HCT116 (cell line): ENCODE data around the gene PDE4D. TPM values are rescaled to one million over a fixed set of nuclear protein-coding genes. Genes with fewer than 3 reads are reported as not detected.

Experiments
- ATAC-seq: fragments of 200-7000 bp; cut with Tn5 transposase; 2 replicates; pipeline ENCODE4 v1.9.1; 2020; ENCODE audit warnings: mild to moderate bottlenecking, moderate library complexity
- BruUV-seq: library from RNA; stranded (reverse); fragments of 400-500 nt; replicated peaks from 2 replicates; lab custom pipeline; 2021; lab: Mats Ljungman, UMichigan
- CTCF ChIA-PET: fragments of 300-600 bp; sonication (Branson Sonifier 250); formaldehyde crosslinking; loops from one replicate; lab custom pipeline; 2021; ENCODE audit warnings: antibody characterized with exemption; lab: Charles Lee
- POLR2A ChIA-PET: fragments of 300-600, 350-600 bp; sonication (Branson Sonifier 250); formaldehyde crosslinking; loops from one replicate; lab custom pipeline; 2021; ENCODE audit warnings: antibody characterized with exemption; lab: Charles Lee
- RAD21 ChIA-PET, 2 experiments: fragments of 300-600 bp; sonication (Branson Sonifier 250); formaldehyde crosslinking; loops; one replicate each; lab custom pipeline; 2023; ENCODE audit warnings: low total read pairs in 2 of 2; ENCODE audit not compliant: uncharacterized antibody in 2 of 2, unreplicated experiment in 2 of 2, low non-redundant PET in 1 of 2; lab: Charles Lee
- DNase-seq: peaks from one replicate; pipeline ENCODE4 v3.0.0-alpha.2; 2010; ENCODE audit warnings: low read depth, low spot score
- H2AFZ ChIP-seq: fragments of 200-600 bp; shearing (Covaris generic), sonication (generic); 2 replicates; pipeline ENCODE4 v1.6.1; 2017; ENCODE audit warnings: low read depth, mixed run types, mixed read lengths, antibody characterized with exemption, low read length; ENCODE audit not compliant: poor library complexity, severe bottlenecking
- H3K27ac ChIP-seq: 2 replicates; pipeline ENCODE4 v1.5.1; 2012; ENCODE audit warnings: low read depth, low read length
- H3K27me3 ChIP-seq: fragments of 200-600 bp; sonication (generic); 2 replicates; pipeline ENCODE4 v1.6.1; 2016; ENCODE audit warnings: mixed run types, low read length, mixed read lengths; ENCODE audit not compliant: insufficient read depth
- H3K36me3 ChIP-seq, 2 experiments: fragments of 200-500 bp in 1 of 2; fragments of 200-600 bp in 1 of 2; sonication (Bioruptor generic) in 1 of 2; sonication (generic) in 1 of 2; 2 replicates each; pipeline versions ENCODE4 v1.5.1 to v1.6.1; 2014 to 2016; ENCODE audit warnings: low read length in 2 of 2, inconsistent platforms in 1 of 2, mixed read lengths in 1 of 2, mixed run types in 1 of 2; ENCODE audit not compliant: insufficient read depth in 2 of 2, control insufficient read depth in 1 of 2
- H3K4me1 ChIP-seq, 2 experiments: fragments of 200-600 bp in 1 of 2; sonication (generic) in 1 of 2; 2 replicates each; pipeline versions ENCODE4 v1.5.1 to v1.6.1; 2012 to 2017; ENCODE audit warnings: low read length in 2 of 2, inconsistent platforms in 1 of 2, mild to moderate bottlenecking in 1 of 2, mixed read lengths in 1 of 2, mixed run types in 1 of 2, moderate library complexity in 1 of 2; ENCODE audit not compliant: insufficient read depth in 2 of 2, control insufficient read depth in 1 of 2
- H3K4me2 ChIP-seq: fragments of 200-600 bp; sonication (generic); 2 replicates; pipeline ENCODE4 v1.6.1; 2017; ENCODE audit warnings: mixed run types, low read length, mixed read lengths
- H3K4me3 ChIP-seq, 2 experiments: fragments of 200-600 bp in 1 of 2; sonication (generic) in 1 of 2; replicated peaks in 1 of 2; 2 replicates each; pipeline ENCODE4 v1.5.1; 2011 to 2016; ENCODE audit warnings: low read length in 2 of 2, control low read depth in 1 of 2, low read depth in 1 of 2, mild to moderate bottlenecking in 1 of 2, mixed read lengths in 1 of 2, mixed run types in 1 of 2
- H3K79me2 ChIP-seq: fragments of 200-600 bp; sonication (generic); 2 replicates; pipeline ENCODE4 v1.6.1; 2017; ENCODE audit warnings: mild to moderate bottlenecking, mixed run types, low read length, moderate library complexity, mixed read lengths; ENCODE audit not compliant: insufficient read depth
- H3K9ac ChIP-seq: fragments of 200-600 bp; sonication (generic); 2 replicates; pipeline ENCODE4 v1.6.1; 2016; ENCODE audit warnings: low read length, mixed read lengths
- H3K9me2 ChIP-seq: fragments of 200-600 bp; sonication (generic), shearing (Covaris generic); 2 replicates; pipeline ENCODE4 v1.6.1; 2017; ENCODE audit warnings: mixed run types, mild to moderate bottlenecking, moderate library complexity; ENCODE audit not compliant: insufficient read depth
- H3K9me3 ChIP-seq, 2 experiments: fragments of 200-500 bp in 1 of 2; fragments of 200-600 bp in 1 of 2; sonication (Bioruptor generic) in 1 of 2; sonication (generic) in 1 of 2; 2 replicates each; pipeline ENCODE4 v1.6.1; 2014 to 2017; ENCODE audit warnings: low read length in 2 of 2, mixed read lengths in 2 of 2, inconsistent platforms in 1 of 2, low read depth in 1 of 2, mild to moderate bottlenecking in 1 of 2, mixed run types in 1 of 2, moderate library complexity in 1 of 2; ENCODE audit not compliant: control insufficient read depth in 1 of 2, insufficient read depth in 1 of 2
- H4K20me1 ChIP-seq: fragments of 200-600 bp; sonication (generic), shearing (Covaris generic); 2 replicates; pipeline ENCODE4 v1.6.1; 2017; ENCODE audit warnings: mixed run types, mild to moderate bottlenecking, moderate library complexity; ENCODE audit not compliant: insufficient read depth
- CBX3 ChIP-seq: IDR thresholded peaks from 2 replicates; pipeline ENCODE4 v1.6.1; 2012; ENCODE audit warnings: low read depth
- CEBPB ChIP-seq: IDR thresholded peaks from 2 replicates; pipeline ENCODE4 v1.6.1; 2012; ENCODE audit warnings: low read depth
- ELF1 ChIP-seq: IDR thresholded peaks from 2 replicates; pipeline ENCODE4 v1.6.1; 2012; ENCODE audit warnings: low read depth, borderline replicate concordance
- JUND ChIP-seq: IDR thresholded peaks from 2 replicates; pipeline ENCODE4 v1.6.1; 2012
- POLR2A ChIP-seq: IDR thresholded peaks from 2 replicates; pipeline ENCODE4 v1.7.0; 2011; ENCODE audit warnings: borderline replicate concordance; ENCODE audit not compliant: insufficient read depth, insufficient read length; ENCODE audit errors: extremely low read depth
- SIN3A ChIP-seq: IDR thresholded peaks from 2 replicates; pipeline ENCODE4 v1.6.1; 2012; ENCODE audit warnings: low read depth
- SRF ChIP-seq: IDR thresholded peaks from 2 replicates; pipeline ENCODE4 v1.6.1; 2012; ENCODE audit warnings: low read depth
- TCF7L2 ChIP-seq: IDR thresholded peaks from 2 replicates; pipeline ENCODE4 v1.7.0; 2011; ENCODE audit warnings: borderline replicate concordance, inconsistent platforms; ENCODE audit not compliant: insufficient read depth, insufficient read length; ENCODE audit errors: extremely low read depth
- YY1 ChIP-seq: IDR thresholded peaks from 2 replicates; pipeline ENCODE4 v1.6.1; 2011; ENCODE audit warnings: low read length, low read depth, moderate library complexity, mild to moderate bottlenecking; ENCODE audit not compliant: insufficient replicate concordance; ENCODE audit errors: extremely low read depth
- ZFX ChIP-seq: fragments of 450-650 bp; IDR thresholded peaks from 2 replicates; pipeline ENCODE4 v1.6.1; 2017
- intact Hi-C: fragments of 100-400 bp; cut with micrococcal nuclease; formaldehyde crosslinking; loops from 2 replicates; pipeline ENCODE4 v1.10.0; 2022
- total RNA-seq: library from RNA; stranded (reverse); gene quantifications from one replicate; pipeline ENCODE4 v1.2.1, GENCODE V29; 2021; ENCODE audit not compliant: unreplicated experiment
- TF ChIP-seq, protein P1 (sequence below): IDR thresholded peaks from 2 replicates; pipeline ENCODE4 v1.6.1; 2012
- TF ChIP-seq, protein P2 (sequence below): IDR thresholded peaks from 2 replicates; pipeline ENCODE4 v1.6.1; 2012
- TF ChIP-seq, protein P3 (sequence below): IDR thresholded peaks from 2 replicates; pipeline ENCODE4 v1.6.1; 2012; ENCODE audit warnings: low read depth
- TF ChIP-seq, protein P4 (sequence below), 3 experiments: fragments of 200-600 bp in 1 of 3; sonication (generic) in 1 of 3; IDR thresholded peaks in 2 of 3; conservative IDR thresholded peaks in 1 of 3; 2 replicates each; pipeline ENCODE4 v1.5.1; 2012 to 2017; ENCODE audit warnings: low read depth in 2 of 3, low read length in 2 of 3, antibody characterized with exemption in 1 of 3, borderline replicate concordance in 1 of 3, control low read depth in 1 of 3, mild to moderate bottlenecking in 1 of 3, mixed read lengths in 1 of 3, mixed run types in 1 of 3, moderate library complexity in 1 of 3; ENCODE audit not compliant: insufficient read depth in 1 of 3

PDE4D gene
- total RNA-seq, 1 experiment from 2014 or later = 1.1 TPM

DNA sequence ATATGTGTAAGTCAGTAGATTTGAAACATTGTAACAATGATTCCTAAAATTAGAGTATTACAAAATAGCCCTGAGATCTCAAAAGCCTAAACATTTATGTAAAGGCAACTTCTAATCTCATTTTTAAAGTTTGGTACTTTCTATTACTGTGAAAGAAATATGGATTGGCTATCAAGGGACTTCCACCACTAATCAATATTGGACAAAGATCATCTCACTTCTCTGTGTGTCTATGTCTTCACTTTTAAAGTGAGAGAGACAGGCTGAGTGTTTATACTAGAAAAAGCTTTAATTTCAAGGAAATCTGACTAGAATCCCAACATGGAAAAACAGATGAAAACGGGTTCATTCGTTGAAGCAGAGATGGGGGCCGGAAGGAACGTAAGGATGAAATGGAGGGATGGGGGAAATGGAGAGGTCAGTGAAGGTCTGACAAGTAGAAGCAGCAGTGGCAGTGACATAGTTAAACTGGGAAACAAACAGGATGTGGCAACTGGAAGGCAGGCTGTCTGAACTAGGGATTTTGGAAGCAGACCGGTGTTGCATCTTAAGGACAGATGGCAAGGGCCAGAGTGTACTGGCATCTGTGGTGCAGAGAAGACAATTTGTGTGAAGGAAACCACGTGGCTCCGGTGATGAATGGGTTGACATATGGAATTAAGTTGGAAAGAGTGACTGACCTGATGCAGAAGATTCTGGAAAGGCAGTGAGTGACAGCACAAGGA lies 60.8 kb downstream of the PDE4D start (continued):
- TF ChIP-seq TCF7L2 (no peak), SRF (no peak), YY1 (no peak), JUND (no peak)
- TF ChIP-seq, protein P1, sequence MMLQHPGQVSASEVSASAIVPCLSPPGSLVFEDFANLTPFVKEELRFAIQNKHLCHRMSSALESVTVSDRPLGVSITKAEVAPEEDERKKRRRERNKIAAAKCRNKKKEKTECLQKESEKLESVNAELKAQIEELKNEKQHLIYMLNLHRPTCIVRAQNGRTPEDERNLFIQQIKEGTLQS = no peak

DNA sequence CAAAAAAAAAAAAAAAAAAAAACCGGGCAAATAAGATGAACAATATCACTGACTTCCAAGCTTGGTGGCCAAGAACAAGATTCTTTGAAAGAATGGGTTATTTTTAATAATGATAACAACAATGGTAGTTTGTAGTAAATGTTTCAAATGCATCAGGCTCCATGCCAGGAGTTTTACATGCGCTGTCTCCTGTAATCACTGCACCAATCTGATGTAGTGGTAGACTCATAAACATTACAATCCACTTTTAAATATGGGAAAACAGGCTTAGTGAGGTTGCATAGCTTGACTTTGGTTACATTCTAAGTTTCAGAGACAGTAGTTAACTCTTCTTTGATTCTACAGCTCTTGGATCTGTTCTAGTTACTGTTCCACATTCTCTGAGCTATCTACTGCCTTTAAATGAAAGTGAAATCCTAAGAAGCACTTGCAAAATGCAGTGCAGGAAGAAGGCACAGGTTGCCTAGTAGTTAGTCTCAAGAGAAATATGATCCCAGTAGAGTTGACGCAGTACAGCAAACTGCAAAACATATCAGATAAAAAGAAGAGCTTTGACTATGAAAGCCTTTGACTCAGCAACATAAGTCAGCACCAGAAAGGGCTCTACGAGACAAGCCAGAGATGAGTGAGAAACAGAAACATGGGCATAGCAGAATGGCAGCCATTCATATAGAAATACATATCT lies 62.1 kb downstream of the PDE4D start:
- no peak overlapping the region for H3K4me2 ChIP-seq
- no peak for TF ChIP-seq SIN3A
- no peak for TF ChIP-seq CBX3
- no peak for TF ChIP-seq SRF
- TF ChIP-seq POLR2A = no peak
- TF ChIP-seq, protein P2, sequence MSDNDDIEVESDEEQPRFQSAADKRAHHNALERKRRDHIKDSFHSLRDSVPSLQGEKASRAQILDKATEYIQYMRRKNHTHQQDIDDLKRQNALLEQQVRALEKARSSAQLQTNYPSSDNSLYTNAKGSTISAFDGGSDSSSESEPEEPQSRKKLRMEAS = no peak
- no peak for TF ChIP-seq CEBPB
- TF ChIP-seq, protein P3, sequence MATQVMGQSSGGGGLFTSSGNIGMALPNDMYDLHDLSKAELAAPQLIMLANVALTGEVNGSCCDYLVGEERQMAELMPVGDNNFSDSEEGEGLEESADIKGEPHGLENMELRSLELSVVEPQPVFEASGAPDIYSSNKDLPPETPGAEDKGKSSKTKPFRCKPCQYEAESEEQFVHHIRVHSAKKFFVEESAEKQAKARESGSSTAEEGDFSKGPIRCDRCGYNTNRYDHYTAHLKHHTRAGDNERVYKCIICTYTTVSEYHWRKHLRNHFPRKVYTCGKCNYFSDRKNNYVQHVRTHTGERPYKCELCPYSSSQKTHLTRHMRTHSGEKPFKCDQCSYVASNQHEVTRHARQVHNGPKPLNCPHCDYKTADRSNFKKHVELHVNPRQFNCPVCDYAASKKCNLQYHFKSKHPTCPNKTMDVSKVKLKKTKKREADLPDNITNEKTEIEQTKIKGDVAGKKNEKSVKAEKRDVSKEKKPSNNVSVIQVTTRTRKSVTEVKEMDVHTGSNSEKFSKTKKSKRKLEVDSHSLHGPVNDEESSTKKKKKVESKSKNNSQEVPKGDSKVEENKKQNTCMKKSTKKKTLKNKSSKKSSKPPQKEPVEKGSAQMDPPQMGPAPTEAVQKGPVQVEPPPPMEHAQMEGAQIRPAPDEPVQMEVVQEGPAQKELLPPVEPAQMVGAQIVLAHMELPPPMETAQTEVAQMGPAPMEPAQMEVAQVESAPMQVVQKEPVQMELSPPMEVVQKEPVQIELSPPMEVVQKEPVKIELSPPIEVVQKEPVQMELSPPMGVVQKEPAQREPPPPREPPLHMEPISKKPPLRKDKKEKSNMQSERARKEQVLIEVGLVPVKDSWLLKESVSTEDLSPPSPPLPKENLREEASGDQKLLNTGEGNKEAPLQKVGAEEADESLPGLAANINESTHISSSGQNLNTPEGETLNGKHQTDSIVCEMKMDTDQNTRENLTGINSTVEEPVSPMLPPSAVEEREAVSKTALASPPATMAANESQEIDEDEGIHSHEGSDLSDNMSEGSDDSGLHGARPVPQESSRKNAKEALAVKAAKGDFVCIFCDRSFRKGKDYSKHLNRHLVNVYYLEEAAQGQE = no peak
- TF ChIP-seq ELF1 = no peak
- TF ChIP-seq ZFX = no peak
- TF ChIP-seq, protein P4, sequence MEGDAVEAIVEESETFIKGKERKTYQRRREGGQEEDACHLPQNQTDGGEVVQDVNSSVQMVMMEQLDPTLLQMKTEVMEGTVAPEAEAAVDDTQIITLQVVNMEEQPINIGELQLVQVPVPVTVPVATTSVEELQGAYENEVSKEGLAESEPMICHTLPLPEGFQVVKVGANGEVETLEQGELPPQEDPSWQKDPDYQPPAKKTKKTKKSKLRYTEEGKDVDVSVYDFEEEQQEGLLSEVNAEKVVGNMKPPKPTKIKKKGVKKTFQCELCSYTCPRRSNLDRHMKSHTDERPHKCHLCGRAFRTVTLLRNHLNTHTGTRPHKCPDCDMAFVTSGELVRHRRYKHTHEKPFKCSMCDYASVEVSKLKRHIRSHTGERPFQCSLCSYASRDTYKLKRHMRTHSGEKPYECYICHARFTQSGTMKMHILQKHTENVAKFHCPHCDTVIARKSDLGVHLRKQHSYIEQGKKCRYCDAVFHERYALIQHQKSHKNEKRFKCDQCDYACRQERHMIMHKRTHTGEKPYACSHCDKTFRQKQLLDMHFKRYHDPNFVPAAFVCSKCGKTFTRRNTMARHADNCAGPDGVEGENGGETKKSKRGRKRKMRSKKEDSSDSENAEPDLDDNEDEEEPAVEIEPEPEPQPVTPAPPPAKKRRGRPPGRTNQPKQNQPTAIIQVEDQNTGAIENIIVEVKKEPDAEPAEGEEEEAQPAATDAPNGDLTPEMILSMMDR (IDR thresholded peaks at IDR 0.05 in 2 of 3, conservative IDR thresholded peaks at IDR 0.05 in 1 of 3; ENCODE audit: borderline replicate concordance in 1 of 3, insufficient read depth in 1 of 3, low read depth in 2 of 3, low read length in 2 of 3) = no peak
- TF ChIP-seq, all 23 proteins: peak for 0
- no peak overlapping the region for H3K27ac ChIP-seq
- H4K20me1 ChIP-seq = no peaks in the 10 kb centered on the region; the same call in 1 of the 2 replicates
- no TSS peak for BruUV-seq
- H2AFZ ChIP-seq = no peak overlapping the region
- intact Hi-C loops = no loop called here
- peaks cover 8% of the 10 kb centered on the region; the same call in 1 of the 2 replicates for H3K27me3 ChIP-seq
- DNase-seq (no peak), ATAC-seq (no peak)
- no peaks in the 10 kb centered on the region for H3K9me3 ChIP-seq
- no peaks in the 10 kb centered on the region for H3K36me3 ChIP-seq
- no peaks in the 10 kb centered on the region for H3K79me2 ChIP-seq
- RAD21 ChIA-PET = no interaction called here
- H3K9ac ChIP-seq = no peak overlapping the region
- no peaks in the 10 kb centered on the region for H3K4me1 ChIP-seq
- POLR2A ChIA-PET = no interaction called here
- H3K9me2 ChIP-seq = no peaks in the 10 kb centered on the region
- H3K4me3 ChIP-seq = no peak overlapping the region
- CTCF ChIA-PET = no interaction called here
